Measurements from ENCODE around the gene STS.

DNA sequence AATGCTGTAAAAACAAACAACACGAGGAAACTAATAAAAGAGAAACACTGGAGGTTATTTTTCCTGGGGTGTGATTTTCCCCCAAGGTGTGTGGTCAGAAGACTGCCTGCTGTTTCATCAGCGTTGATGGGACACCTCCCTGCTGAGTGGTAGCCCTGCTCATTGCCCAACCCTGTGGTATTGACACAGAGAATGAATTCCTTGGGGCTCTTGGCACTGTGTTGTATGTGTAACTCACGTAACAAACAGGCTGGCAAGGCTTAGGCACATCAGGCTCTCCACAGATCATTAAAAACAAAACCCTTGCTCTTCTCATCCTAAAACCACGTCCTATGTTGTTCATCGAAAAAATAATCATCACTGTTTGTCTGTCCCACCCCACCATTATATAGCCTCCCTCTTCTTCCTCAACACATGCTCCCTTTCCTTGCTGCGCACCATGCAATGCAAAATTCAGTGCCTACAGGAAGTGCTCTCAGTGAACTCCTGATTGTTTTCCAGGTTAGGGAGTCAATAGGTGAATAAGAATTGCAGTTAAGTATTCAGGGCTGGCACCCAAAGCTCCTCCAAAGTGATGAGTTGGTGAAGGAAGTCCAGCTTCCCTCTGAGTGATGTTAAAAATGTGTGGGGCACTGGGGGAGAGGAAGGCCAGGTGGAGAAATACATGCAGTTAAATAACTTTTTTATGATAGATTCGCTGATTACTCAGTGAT, 11.8 kb downstream of the STS start:
- TF ChIP-seq, protein P1, sequence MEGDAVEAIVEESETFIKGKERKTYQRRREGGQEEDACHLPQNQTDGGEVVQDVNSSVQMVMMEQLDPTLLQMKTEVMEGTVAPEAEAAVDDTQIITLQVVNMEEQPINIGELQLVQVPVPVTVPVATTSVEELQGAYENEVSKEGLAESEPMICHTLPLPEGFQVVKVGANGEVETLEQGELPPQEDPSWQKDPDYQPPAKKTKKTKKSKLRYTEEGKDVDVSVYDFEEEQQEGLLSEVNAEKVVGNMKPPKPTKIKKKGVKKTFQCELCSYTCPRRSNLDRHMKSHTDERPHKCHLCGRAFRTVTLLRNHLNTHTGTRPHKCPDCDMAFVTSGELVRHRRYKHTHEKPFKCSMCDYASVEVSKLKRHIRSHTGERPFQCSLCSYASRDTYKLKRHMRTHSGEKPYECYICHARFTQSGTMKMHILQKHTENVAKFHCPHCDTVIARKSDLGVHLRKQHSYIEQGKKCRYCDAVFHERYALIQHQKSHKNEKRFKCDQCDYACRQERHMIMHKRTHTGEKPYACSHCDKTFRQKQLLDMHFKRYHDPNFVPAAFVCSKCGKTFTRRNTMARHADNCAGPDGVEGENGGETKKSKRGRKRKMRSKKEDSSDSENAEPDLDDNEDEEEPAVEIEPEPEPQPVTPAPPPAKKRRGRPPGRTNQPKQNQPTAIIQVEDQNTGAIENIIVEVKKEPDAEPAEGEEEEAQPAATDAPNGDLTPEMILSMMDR (conservative IDR thresholded peaks at IDR 0.05): no peak
- TF ChIP-seq EZH2 (IDR thresholded peaks at IDR 0.05; ENCODE audit: low read depth): no peak

Measured in PC-9 (cell line).